Neuronal stem cell (in vitro differentiated cells): ENCODE measurements around the gene FLT4.
A peak's percentile ranks its signal among the peaks of the same experiment; 100 is the strongest.

ENCODE experiments used
- DNase-seq: peaks from one replicate; pipeline ENCODE4 v3.0.0-alpha.2; 2013; ENCODE audit warnings: low spot score
- H2AFZ ChIP-seq: one replicate; pipeline ENCODE4 v1.6.1; 2013; ENCODE audit warnings: mild to moderate bottlenecking, low read length, inconsistent platforms
- H2AK5ac ChIP-seq: 2 replicates; pipeline ENCODE4 v1.6.1; 2013; ENCODE audit warnings: low read depth, mild to moderate bottlenecking, inconsistent platforms, low read length, moderate library complexity, mixed read lengths
- H2BK120ac ChIP-seq: 2 replicates; pipeline ENCODE4 v1.6.1; 2013; ENCODE audit warnings: low read depth, mild to moderate bottlenecking, inconsistent platforms, low read length, moderate library complexity, mixed read lengths
- H2BK12ac ChIP-seq: one replicate; pipeline ENCODE4 v1.6.1; 2013; ENCODE audit warnings: low read length, inconsistent platforms
- H2BK15ac ChIP-seq: 2 replicates; pipeline ENCODE4 v1.6.1; 2013; ENCODE audit warnings: mild to moderate bottlenecking, low read length, inconsistent platforms, mixed read lengths
- H2BK5ac ChIP-seq: one replicate; pipeline ENCODE4 v1.6.1; 2013; ENCODE audit warnings: inconsistent platforms, mild to moderate bottlenecking, low read length, moderate library complexity
- H3K14ac ChIP-seq: one replicate; pipeline ENCODE4 v1.6.1; 2013; ENCODE audit warnings: low read length, inconsistent platforms
- H3K18ac ChIP-seq: 2 replicates; pipeline ENCODE4 v1.6.1; 2013; ENCODE audit warnings: low read length, inconsistent platforms
- H3K23ac ChIP-seq: 2 replicates; pipeline ENCODE4 v1.6.1; 2013; ENCODE audit warnings: low read depth, mild to moderate bottlenecking, mixed read lengths, low read length, inconsistent platforms; ENCODE audit not compliant: poor library complexity
- H3K27ac ChIP-seq: replicated peaks from 3 replicates; pipeline ENCODE4 v1.5.1; 2013; ENCODE audit warnings: low read length, inconsistent platforms
- H3K27me3 ChIP-seq, 3 experiments: 2 replicates each; pipeline ENCODE4 v1.6.1; 2013; ENCODE audit warnings: low read length in 3 of 3, mild to moderate bottlenecking in 2 of 3, inconsistent platforms in 1 of 3, low read depth in 1 of 3, mixed read lengths in 1 of 3, moderate library complexity in 1 of 3; ENCODE audit not compliant: control insufficient read depth in 3 of 3, insufficient read depth in 3 of 3
- H3K36me3 ChIP-seq, 2 donors: replicated peaks in 1 of 2; 2 replicates each; pipeline ENCODE4 v1.6.1; 2013; ENCODE audit warnings: low read length in 2 of 2; ENCODE audit not compliant: control insufficient read depth in 2 of 2, insufficient read depth in 2 of 2
- H3K4ac ChIP-seq: 2 replicates; pipeline ENCODE4 v1.6.1; 2013; ENCODE audit warnings: inconsistent platforms, mild to moderate bottlenecking, low read length, moderate library complexity
- H3K4me1 ChIP-seq, 2 donors: 1 replicate in 1 of 2; 2 replicates in 1 of 2; pipeline ENCODE4 v1.6.1; 2013; ENCODE audit warnings: low read length in 2 of 2, low read depth in 1 of 2; ENCODE audit not compliant: control insufficient read depth in 2 of 2, insufficient read depth in 1 of 2
- H3K4me2 ChIP-seq: one replicate; pipeline ENCODE4 v1.6.1; 2013; ENCODE audit warnings: mild to moderate bottlenecking, low read length, inconsistent platforms; ENCODE audit not compliant: insufficient read depth, poor library complexity, severe bottlenecking
- H3K4me3 ChIP-seq, 2 donors: 2 replicates each; pipeline ENCODE4 v1.5.1; 2013; ENCODE audit warnings: low read length in 2 of 2, mild to moderate bottlenecking in 2 of 2, inconsistent platforms in 1 of 2, moderate library complexity in 1 of 2
- H3K79me1 ChIP-seq: one replicate; pipeline ENCODE4 v1.6.1; 2013; ENCODE audit warnings: low read depth, mild to moderate bottlenecking, inconsistent platforms, low read length, moderate library complexity
- H3K9ac ChIP-seq: one replicate; pipeline ENCODE4 v1.6.1; 2013; ENCODE audit warnings: mild to moderate bottlenecking, low read depth, low read length, inconsistent platforms; ENCODE audit not compliant: poor library complexity
- H3K9me3 ChIP-seq, 2 donors: replicated peaks in 1 of 2; 2 replicates each; pipeline versions ENCODE3 to v1.6.1; 2013; ENCODE audit warnings: low read length in 2 of 2, mild to moderate bottlenecking in 2 of 2, inconsistent platforms in 1 of 2, low read depth in 1 of 2, mixed read lengths in 1 of 2, moderate library complexity in 1 of 2; ENCODE audit not compliant: control insufficient read depth in 2 of 2, insufficient read depth in 1 of 2
- H4K8ac ChIP-seq: one replicate; pipeline ENCODE4 v1.6.1; 2013; ENCODE audit warnings: low read depth, mild to moderate bottlenecking, inconsistent platforms, low read length, moderate library complexity
- H4K91ac ChIP-seq: one replicate; pipeline ENCODE4 v1.6.1; 2013; ENCODE audit warnings: low read length, low read depth, mild to moderate bottlenecking, inconsistent platforms; ENCODE audit not compliant: poor library complexity
- WGBS, 2 donors: extraction: QIAGEN DNeasy Blood & Tissue Kit; methylation state at CpG; one replicate each; pipeline ENCODE4 v1.1.7; 2013; ENCODE audit warnings: missing lambda C conversion rate in 2 of 2, mixed read lengths in 1 of 2; ENCODE audit not compliant: insufficient read length in 2 of 2, insufficient replicate concordance in 1 of 2; ENCODE audit errors: extremely low coverage in 2 of 2; 5-methylcytosine and 5-hydroxymethylcytosine counted together

Gene FLT4

GRCh38 chr5:180608572-180609310 lies 40.7 kb downstream of the FLT4 start:
- H2AFZ ChIP-seq = no peak overlapping the region
- peak overlapping the region; percentile 71 for H3K14ac ChIP-seq
- no peak for DNase-seq
- no peaks in the 10 kb centered on the region for H3K4me1 ChIP-seq
- peaks cover 2 to 30% of the 10 kb centered on the region in 2 donors for H3K36me3 ChIP-seq
- no peak overlapping the region for H3K4me2 ChIP-seq
- no peak overlapping the region for H3K23ac ChIP-seq
- H2BK120ac ChIP-seq = no peak overlapping the region
- H4K91ac ChIP-seq = no peak overlapping the region
- peak overlapping the region; percentile 38 for H3K18ac ChIP-seq
- H3K27ac ChIP-seq = no peak overlapping the region
- H3K27me3 ChIP-seq = no peaks in the 10 kb centered on the region
- WGBS, 2 donors = no CpG with 5 or more reads among the region's 26 CpGs
- no peak overlapping the region for H2BK12ac ChIP-seq
- H2BK5ac ChIP-seq = peak overlapping the region; percentile 11
- H4K8ac ChIP-seq = no peak overlapping the region
- H3K9me3 ChIP-seq = peaks cover 0 to 2% of the 10 kb centered on the region in 2 donors
- no peak overlapping the region for H2AK5ac ChIP-seq
- no peak overlapping the region for H3K4me3 ChIP-seq
- H3K9ac ChIP-seq = no peak overlapping the region
- peaks cover 2% of the 10 kb centered on the region for H3K79me1 ChIP-seq
- H3K4ac ChIP-seq = no peak overlapping the region
- H2BK15ac ChIP-seq = no peak overlapping the region

DNA sequence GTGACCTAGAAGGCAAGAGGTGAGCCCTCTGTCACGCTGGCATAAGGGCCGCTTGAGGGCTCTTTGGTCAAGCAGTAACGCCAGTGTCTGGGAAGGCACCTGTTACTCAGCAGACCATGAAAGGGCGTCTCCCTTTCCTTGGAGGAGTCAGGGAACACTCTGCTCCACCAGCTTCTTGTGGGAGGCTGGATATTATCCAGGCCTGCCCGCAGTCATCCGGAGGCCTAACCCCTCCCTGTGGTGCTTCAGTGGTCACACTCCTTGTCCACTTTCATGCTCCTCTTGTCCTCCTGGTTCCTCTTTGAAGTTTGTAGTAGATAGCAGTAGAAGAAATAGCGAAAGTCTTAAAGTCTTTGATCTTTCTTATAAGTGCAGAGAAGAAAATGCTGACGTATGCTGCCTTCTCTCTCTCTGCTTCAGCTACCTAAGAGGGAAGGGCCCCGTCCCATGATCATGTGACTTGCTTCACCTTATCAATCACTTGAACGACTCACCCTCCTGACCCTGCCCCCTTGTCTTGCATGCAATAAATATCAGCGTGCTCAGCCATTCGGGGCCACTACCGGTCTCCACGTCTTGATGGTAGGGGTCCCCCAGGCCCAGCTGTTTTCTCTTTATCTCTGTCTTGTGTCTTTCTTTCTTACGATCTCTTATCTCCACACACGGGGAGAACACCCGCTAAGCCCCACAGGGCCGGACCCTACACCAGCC lies 41.4 kb downstream of the FLT4 start:
- no peak overlapping the region for H3K23ac ChIP-seq
- no peak overlapping the region for H3K4ac ChIP-seq
- no peak overlapping the region for H2BK12ac ChIP-seq
- H3K79me1 ChIP-seq = peaks cover 2% of the 10 kb centered on the region
- no peak overlapping the region for H3K27ac ChIP-seq
- no peak for DNase-seq
- H3K4me3 ChIP-seq = no peak overlapping the region
- H2AK5ac ChIP-seq = no peak overlapping the region
- no peak overlapping the region for H3K14ac ChIP-seq
- no peak overlapping the region for H3K4me2 ChIP-seq
- H2BK120ac ChIP-seq = no peak overlapping the region
- no peak overlapping the region for H4K8ac ChIP-seq
- no CpG with 5 or more reads among the region's 18 CpGs for WGBS, 2 donors
- H2AFZ ChIP-seq = no peak overlapping the region
- H3K27me3 ChIP-seq = no peaks in the 10 kb centered on the region
- H4K91ac ChIP-seq = no peak overlapping the region
- H2BK15ac ChIP-seq = no peak overlapping the region
- H2BK5ac ChIP-seq = no peak overlapping the region
- no peaks in the 10 kb centered on the region for H3K4me1 ChIP-seq
- H3K36me3 ChIP-seq = peaks cover 2 to 29% of the 10 kb centered on the region in 2 donors
- H3K9ac ChIP-seq = no peak overlapping the region
- H3K9me3 ChIP-seq = peaks cover 0 to 2% of the 10 kb centered on the region in 2 donors
- H3K18ac ChIP-seq = no peak overlapping the region

DNA sequence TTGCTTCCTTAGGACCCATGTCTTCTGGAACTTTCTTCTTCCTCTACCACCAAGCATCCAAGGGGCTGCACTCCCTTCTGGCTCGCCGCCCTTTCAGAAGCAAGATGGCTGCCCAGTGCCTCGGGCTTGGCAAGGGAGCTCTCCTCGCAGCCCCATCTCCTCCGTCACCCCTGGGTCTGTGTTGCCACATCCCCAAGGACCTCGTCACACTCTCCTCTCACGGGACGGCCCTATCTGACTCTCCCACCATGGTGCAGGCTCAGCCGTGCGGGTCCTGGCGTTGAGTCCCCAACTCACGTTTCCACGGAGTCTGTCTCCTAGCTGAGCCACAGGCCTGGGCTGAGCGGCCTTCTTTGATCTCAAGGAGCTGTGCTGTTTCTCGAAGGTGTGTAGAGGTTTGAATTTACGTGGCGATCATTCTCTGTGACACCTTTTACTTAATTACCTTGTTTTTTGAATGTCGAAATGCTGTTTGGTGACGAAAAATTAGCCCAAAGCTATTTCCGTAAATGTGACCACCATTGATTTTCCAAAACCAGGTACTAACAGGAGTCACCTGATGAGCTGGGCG lies 43.1 kb downstream of the FLT4 start:
- no peak overlapping the region for H3K9ac ChIP-seq
- no peak overlapping the region for H3K4ac ChIP-seq
- H3K18ac ChIP-seq = peak overlapping the region; percentile 49
- peak overlapping the region; percentile 32 for H3K23ac ChIP-seq
- no peak overlapping the region for H2AK5ac ChIP-seq
- no peak overlapping the region for H2BK5ac ChIP-seq
- H2BK120ac ChIP-seq = no peak overlapping the region
- DNase-seq = no peak
- no peak overlapping the region for H4K8ac ChIP-seq
- no peak overlapping the region for H3K14ac ChIP-seq
- no peak overlapping the region for H3K4me2 ChIP-seq
- H2AFZ ChIP-seq = no peak overlapping the region
- H3K27ac ChIP-seq = no peak overlapping the region
- peaks cover 2% of the 10 kb centered on the region for H3K79me1 ChIP-seq
- H3K9me3 ChIP-seq = no peaks in the 10 kb centered on the region
- no peak overlapping the region for H4K91ac ChIP-seq
- no peak overlapping the region for H3K4me3 ChIP-seq
- no peak overlapping the region for H2BK15ac ChIP-seq
- no peaks in the 10 kb centered on the region for H3K27me3 ChIP-seq
- no peak overlapping the region for H2BK12ac ChIP-seq
- WGBS, 2 donors = no CpG with 5 or more reads among the region's 21 CpGs
- peaks cover 0 to 2% of the 10 kb centered on the region in 2 donors for H3K4me1 ChIP-seq
- peaks cover 2 to 27% of the 10 kb centered on the region in 2 donors for H3K36me3 ChIP-seq
